ENCODE results near the gene KCNJ18.
"Not testable (repeated sequence)": the region's sequence is repeated elsewhere in the genome, so short reads cannot be mapped to it uniquely, and the experiment has no call there.

DNA sequence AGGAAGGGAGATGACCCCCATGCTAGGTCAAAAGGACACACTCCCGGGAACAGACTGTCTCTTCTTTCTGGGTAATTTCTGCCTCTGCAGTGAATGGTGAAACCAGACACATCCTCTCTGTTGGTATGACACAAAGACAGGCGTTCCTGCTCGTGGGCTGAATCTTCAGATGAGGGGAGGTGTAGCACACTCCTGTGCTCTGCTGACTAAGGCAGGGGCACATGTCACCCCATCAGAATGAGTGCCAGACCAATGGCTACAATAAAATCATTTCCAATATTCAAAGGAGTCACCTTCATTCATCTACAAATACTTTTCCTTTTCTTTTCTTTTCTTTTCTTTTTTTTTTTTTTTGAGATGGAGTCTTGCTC lies 24.2 kb upstream of the KCNJ18 start:
- TF ChIP-seq ZBTB17 (CRISPR knock-in tag; IDR thresholded peaks at IDR 0.05); ATF7 (IDR thresholded peaks at IDR 0.05); EP300 (IDR thresholded peaks at IDR 0.05; ENCODE audit: low read length); NFE2 (IDR thresholded peaks at IDR 0.05; ENCODE audit: low read depth); CREB1 (IDR thresholded peaks at IDR 0.05); CREB1 (CRISPR knock-in tag; IDR thresholded peaks at IDR 0.05); ZNF184 (CRISPR knock-in tag; IDR thresholded peaks at IDR 0.05); MXI1 (IDR thresholded peaks at IDR 0.05; ENCODE audit: low read depth, low read length): not testable (repeated sequence)
- TF ChIP-seq, protein P1, sequence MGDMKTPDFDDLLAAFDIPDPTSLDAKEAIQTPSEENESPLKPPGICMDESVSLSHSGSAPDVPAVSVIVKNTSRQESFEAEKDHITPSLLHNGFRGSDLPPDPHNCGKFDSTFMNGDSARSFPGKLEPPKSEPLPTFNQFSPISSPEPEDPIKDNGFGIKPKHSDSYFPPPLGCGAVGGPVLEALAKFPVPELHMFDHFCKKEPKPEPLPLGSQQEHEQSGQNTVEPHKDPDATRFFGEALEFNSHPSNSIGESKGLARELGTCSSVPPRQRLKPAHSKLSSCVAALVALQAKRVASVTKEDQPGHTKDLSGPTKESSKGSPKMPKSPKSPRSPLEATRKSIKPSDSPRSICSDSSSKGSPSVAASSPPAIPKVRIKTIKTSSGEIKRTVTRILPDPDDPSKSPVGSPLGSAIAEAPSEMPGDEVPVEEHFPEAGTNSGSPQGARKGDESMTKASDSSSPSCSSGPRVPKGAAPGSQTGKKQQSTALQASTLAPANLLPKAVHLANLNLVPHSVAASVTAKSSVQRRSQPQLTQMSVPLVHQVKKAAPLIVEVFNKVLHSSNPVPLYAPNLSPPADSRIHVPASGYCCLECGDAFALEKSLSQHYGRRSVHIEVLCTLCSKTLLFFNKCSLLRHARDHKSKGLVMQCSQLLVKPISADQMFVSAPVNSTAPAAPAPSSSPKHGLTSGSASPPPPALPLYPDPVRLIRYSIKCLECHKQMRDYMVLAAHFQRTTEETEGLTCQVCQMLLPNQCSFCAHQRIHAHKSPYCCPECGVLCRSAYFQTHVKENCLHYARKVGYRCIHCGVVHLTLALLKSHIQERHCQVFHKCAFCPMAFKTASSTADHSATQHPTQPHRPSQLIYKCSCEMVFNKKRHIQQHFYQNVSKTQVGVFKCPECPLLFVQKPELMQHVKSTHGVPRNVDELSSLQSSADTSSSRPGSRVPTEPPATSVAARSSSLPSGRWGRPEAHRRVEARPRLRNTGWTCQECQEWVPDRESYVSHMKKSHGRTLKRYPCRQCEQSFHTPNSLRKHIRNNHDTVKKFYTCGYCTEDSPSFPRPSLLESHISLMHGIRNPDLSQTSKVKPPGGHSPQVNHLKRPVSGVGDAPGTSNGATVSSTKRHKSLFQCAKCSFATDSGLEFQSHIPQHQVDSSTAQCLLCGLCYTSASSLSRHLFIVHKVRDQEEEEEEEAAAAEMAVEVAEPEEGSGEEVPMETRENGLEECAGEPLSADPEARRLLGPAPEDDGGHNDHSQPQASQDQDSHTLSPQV (IDR thresholded peaks at IDR 0.05), result not testable (repeated sequence)
- TF ChIP-seq, protein P2, sequence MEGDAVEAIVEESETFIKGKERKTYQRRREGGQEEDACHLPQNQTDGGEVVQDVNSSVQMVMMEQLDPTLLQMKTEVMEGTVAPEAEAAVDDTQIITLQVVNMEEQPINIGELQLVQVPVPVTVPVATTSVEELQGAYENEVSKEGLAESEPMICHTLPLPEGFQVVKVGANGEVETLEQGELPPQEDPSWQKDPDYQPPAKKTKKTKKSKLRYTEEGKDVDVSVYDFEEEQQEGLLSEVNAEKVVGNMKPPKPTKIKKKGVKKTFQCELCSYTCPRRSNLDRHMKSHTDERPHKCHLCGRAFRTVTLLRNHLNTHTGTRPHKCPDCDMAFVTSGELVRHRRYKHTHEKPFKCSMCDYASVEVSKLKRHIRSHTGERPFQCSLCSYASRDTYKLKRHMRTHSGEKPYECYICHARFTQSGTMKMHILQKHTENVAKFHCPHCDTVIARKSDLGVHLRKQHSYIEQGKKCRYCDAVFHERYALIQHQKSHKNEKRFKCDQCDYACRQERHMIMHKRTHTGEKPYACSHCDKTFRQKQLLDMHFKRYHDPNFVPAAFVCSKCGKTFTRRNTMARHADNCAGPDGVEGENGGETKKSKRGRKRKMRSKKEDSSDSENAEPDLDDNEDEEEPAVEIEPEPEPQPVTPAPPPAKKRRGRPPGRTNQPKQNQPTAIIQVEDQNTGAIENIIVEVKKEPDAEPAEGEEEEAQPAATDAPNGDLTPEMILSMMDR (IDR thresholded peaks at IDR 0.05 in 2 of 3, conservative IDR thresholded peaks at IDR 0.05 in 1 of 3; ENCODE audit: insufficient read depth in 2 of 3, low read depth in 1 of 3, low read length in 3 of 3), result not testable (repeated sequence)
- TF ChIP-seq, protein P3, sequence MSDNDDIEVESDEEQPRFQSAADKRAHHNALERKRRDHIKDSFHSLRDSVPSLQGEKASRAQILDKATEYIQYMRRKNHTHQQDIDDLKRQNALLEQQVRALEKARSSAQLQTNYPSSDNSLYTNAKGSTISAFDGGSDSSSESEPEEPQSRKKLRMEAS (CRISPR knock-in tag; IDR thresholded peaks at IDR 0.05), result not testable (repeated sequence)
- TF ChIP-seq, protein P4, sequence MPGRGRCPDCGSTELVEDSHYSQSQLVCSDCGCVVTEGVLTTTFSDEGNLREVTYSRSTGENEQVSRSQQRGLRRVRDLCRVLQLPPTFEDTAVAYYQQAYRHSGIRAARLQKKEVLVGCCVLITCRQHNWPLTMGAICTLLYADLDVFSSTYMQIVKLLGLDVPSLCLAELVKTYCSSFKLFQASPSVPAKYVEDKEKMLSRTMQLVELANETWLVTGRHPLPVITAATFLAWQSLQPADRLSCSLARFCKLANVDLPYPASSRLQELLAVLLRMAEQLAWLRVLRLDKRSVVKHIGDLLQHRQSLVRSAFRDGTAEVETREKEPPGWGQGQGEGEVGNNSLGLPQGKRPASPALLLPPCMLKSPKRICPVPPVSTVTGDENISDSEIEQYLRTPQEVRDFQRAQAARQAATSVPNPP (IDR thresholded peaks at IDR 0.05; ENCODE audit: borderline replicate concordance, insufficient read depth, insufficient read length), result not testable (repeated sequence)

All from K562 (cell line).